HepG2 (cell line): ENCODE results near the gene PRSS2. TPM values are rescaled to one million over a fixed set of nuclear protein-coding genes. Genes with fewer than 3 reads are reported as not detected.

ENCODE experiments used
- ATAC-seq: fragments of 200-7000 bp; cut with Tn5 transposase; 3 replicates; pipeline ENCODE4 v1.9.1; 2020; ENCODE audit warnings: mild to moderate bottlenecking, moderate library complexity
- BruUV-seq: library from RNA; stranded (reverse); fragments of 400-500 nt; replicated peaks from 2 replicates; lab custom pipeline; 2021; lab: Mats Ljungman, UMichigan
- CTCF ChIA-PET: fragments of 300-600 bp; formaldehyde crosslinking; extraction: SDS; loops from one replicate; lab custom pipeline; 2021; ENCODE audit warnings: low total read pairs, inconsistent platforms, low intra/inter-chr PET ratio; lab: Yijun Ruan, JAX
- POLR2A ChIA-PET: fragments of 350-600 bp; sonication (Branson Sonifier 250); formaldehyde crosslinking; loops from one replicate; lab custom pipeline; 2020; ENCODE audit warnings: antibody characterized with exemption, inconsistent platforms; lab: Yijun Ruan, JAX
- DNase-seq: peaks from one replicate; pipeline ENCODE4 v3.0.0-alpha.2; 2015; ENCODE audit warnings: low spot score
- FAIRE-seq: peaks from 3 replicates; lab custom pipeline; 2011; peaks lifted over from hg19 to GRCh38; lab: Jason Lieb, UNC
- H2AFZ ChIP-seq: one replicate; pipeline ENCODE4 v1.6.1; 2011; ENCODE audit warnings: low read length, inconsistent platforms
- H3K27ac ChIP-seq: fragments of 300-600 bp; 3 replicates; pipeline ENCODE4 v1.8.0; 2011; ENCODE audit warnings: mixed run types, mild to moderate bottlenecking, mixed read lengths, low read length, inconsistent platforms; ENCODE audit not compliant: insufficient read depth; ENCODE audit errors: extremely low read length
- H3K27me3 ChIP-seq, 2 experiments: fragments of 200-600 bp in 1 of 2; 2 replicates in 1 of 2; 3 replicates in 1 of 2; pipeline versions ENCODE4 v1.6.0 to v1.8.0; 2011; ENCODE audit warnings: low read length in 2 of 2, mild to moderate bottlenecking in 2 of 2, moderate library complexity in 2 of 2, inconsistent platforms in 1 of 2; ENCODE audit not compliant: insufficient read depth in 2 of 2, control insufficient read depth in 1 of 2
- H3K36me3 ChIP-seq, 2 experiments: fragments of 200-600 bp in 1 of 2; replicated peaks in 1 of 2; 2 replicates in 1 of 2; 3 replicates in 1 of 2; pipeline versions ENCODE4 v1.5.1 to v1.8.0; 2011; ENCODE audit warnings: low read length in 2 of 2, inconsistent platforms in 1 of 2; ENCODE audit not compliant: insufficient read depth in 2 of 2, control insufficient read depth in 1 of 2
- H3K4me1 ChIP-seq: 2 replicates; pipeline ENCODE4 v1.5.1; 2012; ENCODE audit warnings: low read length, inconsistent platforms; ENCODE audit not compliant: insufficient read depth
- H3K4me2 ChIP-seq: 2 replicates; pipeline ENCODE4 v1.6.0; 2011; ENCODE audit warnings: low read depth, low read length, inconsistent platforms
- H3K4me3 ChIP-seq, 3 experiments: fragments of 200-600 bp in 1 of 3; sonication (generic), shearing (Covaris generic) in 1 of 3; replicated peaks in 1 of 3; 2 replicates each; pipeline ENCODE4 v1.5.1; 2011 to 2016; ENCODE audit warnings: low read length in 3 of 3, inconsistent platforms in 2 of 3, low read depth in 2 of 3, mild to moderate bottlenecking in 2 of 3, control low read depth in 1 of 3, mixed read lengths in 1 of 3; ENCODE audit not compliant: insufficient read depth in 1 of 3
- H3K79me2 ChIP-seq: one replicate; pipeline ENCODE4 v1.6.1; 2011; ENCODE audit warnings: low read length, inconsistent platforms; ENCODE audit not compliant: insufficient read depth
- H3K9ac ChIP-seq: 2 replicates; pipeline ENCODE4 v1.6.0; 2011; ENCODE audit warnings: mild to moderate bottlenecking, low read depth, low read length, inconsistent platforms; ENCODE audit not compliant: insufficient read depth
- H3K9me3 ChIP-seq: 2 replicates; pipeline ENCODE4 v1.5.1; 2012; ENCODE audit warnings: mild to moderate bottlenecking, low read length
- H4K20me1 ChIP-seq: 2 replicates; pipeline ENCODE4 v1.6.0; 2011; ENCODE audit warnings: inconsistent platforms, mild to moderate bottlenecking, low read length, moderate library complexity; ENCODE audit not compliant: insufficient read depth
- EZH2 ChIP-seq: conservative IDR thresholded peaks from 2 replicates; pipeline ENCODE4 v1.6.1; 2012; ENCODE audit warnings: mild to moderate bottlenecking, low read depth, low read length, moderate library complexity
- SIX4 ChIP-seq: sonication (generic); formaldehyde crosslinking; IDR thresholded peaks from 2 replicates; pipeline ENCODE4 v1.4.0; 2020; ENCODE audit warnings: missing genetic modification reagents
- U2AF2 ChIP-seq: fragments of 200-400 bp; formaldehyde crosslinking; IDR thresholded peaks from 2 replicates; pipeline ENCODE4 v1.6.1; 2017; ENCODE audit warnings: low read depth, mild to moderate bottlenecking, low read length
- ZFP90 ChIP-seq: sonication (generic); formaldehyde crosslinking; IDR thresholded peaks from 2 replicates; pipeline ENCODE4 v1.8.0; 2022; ENCODE audit warnings: missing genetic modification reagents, mild to moderate bottlenecking, inconsistent platforms, borderline replicate concordance
- ZNF549 ChIP-seq: sonication (generic); formaldehyde crosslinking; IDR thresholded peaks from 2 replicates; pipeline ENCODE4 v1.5.0; 2020; ENCODE audit warnings: missing genetic modification reagents
- WGBS: methylation state at CpG from one replicate; pipeline ENCODE4 v1.1.6; 2017; ENCODE audit warnings: low lambda C conversion rate; 5-methylcytosine and 5-hydroxymethylcytosine counted together
- in situ Hi-C: cut with HindIII; loops from 2 replicates; pipeline ENCODE4 v1.10.0; 2017; ENCODE audit warnings: low pct_unique_long_range_greater_than_20kb; ENCODE audit not compliant: extremely low pct_ligation_motif_present
- intact Hi-C: fragments of 100-400 bp; cut with micrococcal nuclease; formaldehyde crosslinking; loops from one replicate; pipeline ENCODE4 v1.10.0; 2022; ENCODE audit not compliant: unreplicated experiment
- polyA plus RNA-seq, 8 experiments: library from polyadenylated mRNA; depleted of rRNA in 3 of 8; stranded (reverse) in 7 of 8; unstranded in 1 of 8; fragments of >200 nt; fragmentation: Illumina TruSeq in 4 of 8; extraction: Trizol in 4 of 8; gene quantifications; 2 replicates each; pipeline versions ENCODE4 v1.2.1 to v1.2.3, GENCODE V29; 2011 to 2016; ENCODE audit warnings: low read depth in 4 of 8, missing spikeins in 1 of 8, mixed read lengths in 1 of 8; ENCODE audit not compliant: insufficient read depth in 1 of 8
- total RNA-seq, 5 experiments: library from RNA; depleted of rRNA; stranded (reverse); fragments of >200 nt; fragmentation: Illumina TruSeq; extraction: Trizol; gene quantifications; 2 replicates each; pipeline ENCODE4 v1.2.3, GENCODE V29; 2016; ENCODE audit warnings: low read depth in 1 of 5
- TF ChIP-seq, protein P1 (sequence below): sonication (generic); formaldehyde crosslinking; IDR thresholded peaks from 2 replicates; pipeline ENCODE4 v1.8.1; 2023; ENCODE audit warnings: mild to moderate bottlenecking, missing genetic modification reagents

Gene PRSS2
- total and polyA plus RNA-seq, 2 of the 13 experiments (the other 11 are each of a cell fraction or from before 2014, with no cell fraction given), result not detected

DNA sequence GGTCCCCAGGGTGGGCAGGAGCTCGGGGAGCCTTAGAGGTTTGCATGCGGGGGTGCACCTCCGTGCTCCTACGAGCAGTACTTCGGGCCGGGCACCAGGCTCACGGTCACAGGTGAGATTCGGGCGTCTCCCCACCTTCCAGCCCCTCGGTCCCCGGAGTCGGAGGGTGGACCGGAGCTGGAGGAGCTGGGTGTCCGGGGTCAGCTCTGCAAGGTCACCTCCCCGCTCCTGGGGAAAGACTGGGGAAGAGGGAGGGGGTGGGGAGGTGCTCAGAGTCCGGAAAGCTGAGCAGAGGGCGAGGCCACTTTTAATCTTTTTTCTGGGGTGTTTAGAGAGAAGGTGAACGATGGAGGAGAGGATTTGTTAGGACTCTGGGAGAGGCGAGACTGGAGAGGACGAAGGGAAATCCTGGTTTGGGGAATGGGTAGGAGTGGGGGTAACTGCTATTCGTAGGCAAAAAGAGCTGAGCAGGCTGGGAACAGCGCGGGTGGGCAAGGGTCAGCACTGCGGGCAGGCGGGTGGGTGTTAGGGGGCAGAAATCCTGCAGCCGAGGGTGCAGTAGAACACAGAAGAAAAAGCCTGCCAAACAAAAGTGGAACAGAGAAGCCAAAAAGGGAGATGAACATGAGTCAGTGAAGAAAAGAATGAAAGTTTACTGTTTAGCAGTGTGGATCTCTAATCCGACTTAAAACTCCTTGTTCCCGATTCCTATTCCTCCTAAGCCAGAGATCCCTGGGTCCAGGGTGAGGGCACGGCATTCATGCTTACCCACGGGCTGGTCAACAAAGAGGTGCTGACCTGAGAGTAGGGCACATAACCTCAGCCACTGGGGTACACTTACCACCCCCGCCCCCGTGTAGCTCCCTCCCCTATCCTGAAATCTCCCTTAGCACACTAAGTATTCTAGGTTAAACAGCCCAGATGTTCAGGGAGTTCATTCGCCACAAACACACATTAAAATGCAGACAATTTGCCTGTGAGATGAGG lies 26.9 kb downstream of the PRSS2 start:
- Histone ChIP-seq H3K9ac (no peak overlapping the region), H3K9me3 (no peaks in the 10 kb centered on the region), H3K27ac (no peak overlapping the region), H2AFZ (no peak overlapping the region), H3K4me2 (no peak overlapping the region), H3K27me3 (peaks cover 6 to 56% of the 10 kb centered on the region in 2 experiments; a peak in 3 of 5 replicates), H4K20me1 (no peaks in the 10 kb centered on the region), H3K79me2 (no peaks in the 10 kb centered on the region), H3K4me1 (no peaks in the 10 kb centered on the region)
- WGBS, result 3% methylated on average over 28 of the region's 33 CpGs
- POLR2A ChIA-PET, result no interaction called here
- CTCF ChIA-PET, result no interaction called here
- in situ Hi-C loops, result no loop called here
- BruUV-seq, result no TSS peak
- no peak for TF ChIP-seq ZFP90 (CRISPR knock-in tag)
- TF ChIP-seq, protein P1, sequence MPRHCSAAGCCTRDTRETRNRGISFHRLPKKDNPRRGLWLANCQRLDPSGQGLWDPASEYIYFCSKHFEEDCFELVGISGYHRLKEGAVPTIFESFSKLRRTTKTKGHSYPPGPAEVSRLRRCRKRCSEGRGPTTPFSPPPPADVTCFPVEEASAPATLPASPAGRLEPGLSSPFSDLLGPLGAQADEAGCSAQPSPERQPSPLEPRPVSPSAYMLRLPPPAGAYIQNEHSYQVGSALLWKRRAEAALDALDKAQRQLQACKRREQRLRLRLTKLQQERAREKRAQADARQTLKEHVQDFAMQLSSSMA (CRISPR knock-in tag), result no peak
- TF ChIP-seq EZH2, result peak; percentile 90
- TF ChIP-seq U2AF2, result no peak
- no peak for TF ChIP-seq ZNF549 (CRISPR knock-in tag)
- TF ChIP-seq SIX4 (CRISPR knock-in tag), result no peak
- TF ChIP-seq, all 625 proteins: peak for 1
- ATAC-seq (no peak; the same call in 2 of the 3 replicates), FAIRE-seq (no peak), DNase-seq (no peak)
- no peak overlapping the region for H3K4me3 ChIP-seq
- intact Hi-C loops, result no loop called here
- H3K36me3 ChIP-seq, result no peaks in the 10 kb centered on the region
